ENCODE results near the gene PAGR1. TPM values are rescaled to one million over a fixed set of nuclear protein-coding genes. Genes with fewer than 3 reads are reported as not detected.
"Not testable (repeated sequence)": the region's sequence is repeated elsewhere in the genome, so short reads cannot be mapped to it uniquely, and the experiment has no call there.

Gene PAGR1
- total and polyA plus RNA-seq, 2 donors (not counting 1 experiment from before 2014, with no cell fraction given) = 17.8 to 28.4 TPM

GRCh38 chr16:29784901-29785500, 31.0 kb upstream of the PAGR1 start:
- 22% methylated on average over 33 of the region's 38 CpGs for WGBS (ENCODE audit: insufficient coverage)
- POLR2A ChIA-PET = interaction anchor here (0.6 kb wide), 1 partner anchor 39 kb away, joined by 3 read pairs; the partner anchor contains the start of gene C16orf54

GRCh38 chr16:29787155-29787554, 28.8 kb upstream of the PAGR1 start:
- H3K36me3 ChIP-seq (replicated peaks in 1 of 2; ENCODE audit: control extremely low read depth in 1 of 2, control insufficient read depth in 1 of 2, extremely low read depth in 1 of 2, insufficient read depth in 2 of 2, low read length in 1 of 2); H3K9ac ChIP-seq (ENCODE audit: low read length); H3K4me3 Mint-ChIP-seq; H3K27ac ChIP-seq (ENCODE audit: low read length in 2 of 2); ATAC-seq (ENCODE audit: low read depth); H3K9me3 ChIP-seq (ENCODE audit: control extremely low read depth in 1 of 3, control insufficient read depth in 2 of 3, insufficient read depth in 1 of 3, low read length in 2 of 3); H2AFZ ChIP-seq (ENCODE audit: insufficient read depth, low read depth, low read length, poor library complexity, severe bottlenecking); intact Hi-C loops (cut with micrococcal nuclease); H3K4me3 ChIP-seq (ENCODE audit: control extremely low read depth in 1 of 5, extremely low read depth in 1 of 5, insufficient read depth in 1 of 5, low read depth in 2 of 5, low read length in 4 of 5); H4K20me1 ChIP-seq (ENCODE audit: control insufficient read depth, insufficient read depth, low read length, poor library complexity, severe bottlenecking); H3K4me2 ChIP-seq (replicated peaks; ENCODE audit: low read depth, low read length, poor library complexity, severe bottlenecking); H3K27me3 ChIP-seq (replicated peaks in 1 of 4; ENCODE audit: control extremely low read depth in 1 of 4, control insufficient read depth in 3 of 4, insufficient read depth in 4 of 4, low read length in 3 of 4); H3K27ac Mint-ChIP-seq; DNase-seq; H3K27me3 Mint-ChIP-seq; H3K9me3 Mint-ChIP-seq (ENCODE audit: insufficient read depth): not testable (repeated sequence)
- H3K4me1 Mint-ChIP-seq = peaks cover 34% of the 10 kb centered on the region
- 84% methylated on average over 4 of the region's 4 CpGs for WGBS (ENCODE audit: insufficient coverage)
- ChIA-PET POLR2A (interaction anchor here (0.6 kb wide), 1 partner anchor 17 kb away, joined by 4 read pairs; no protein-coding TSS in a partner anchor), CTCF (interaction anchor here (0.9 to 3.1 kb wide), 5 partner anchors 29 to 87 kb away, joined by 3 to 20 read pairs (median 3); partner anchors contain the start of gene PAGR1)
- H3K79me2 ChIP-seq (ENCODE audit: control insufficient read depth, insufficient read depth, low read length) = peaks cover 16% of the 10 kb centered on the region
- H3K4me1 ChIP-seq (ENCODE audit: control insufficient read depth in 2 of 2, insufficient read depth in 2 of 2, low read length in 2 of 2) = peaks cover 25 to 38% of the 10 kb centered on the region in 2 donors

More at GRCh38 chr16:29784901-29785500, 31.0 kb upstream of the PAGR1 start:
- Mint-ChIP-seq H3K27ac (peak overlapping the region; percentile 50), H3K4me1 (peaks cover 15% of the 10 kb centered on the region), H3K9me3 (ENCODE audit: insufficient read depth) (no peaks in the 10 kb centered on the region), H3K4me3 (peak overlapping the region; percentile 81), H3K27me3 (no peaks in the 10 kb centered on the region)
- peak overlapping the region; percentile 76 for H3K4me2 ChIP-seq (replicated peaks; ENCODE audit: low read depth, low read length, poor library complexity, severe bottlenecking)
- TF ChIP-seq CTCF (IDR thresholded peaks at IDR 0.05) (peak; percentile 81), EZH2 (IDR thresholded peaks at IDR 0.05; ENCODE audit: borderline replicate concordance, insufficient read depth, low read depth, low read length, poor library complexity, severe bottlenecking) (no peak)
- H3K4me3 ChIP-seq (ENCODE audit: control extremely low read depth in 1 of 5, extremely low read depth in 1 of 5, insufficient read depth in 1 of 5, low read depth in 2 of 5, low read length in 4 of 5) = peak overlapping the region in 4 of 5 experiments; percentile 4 to 49 (median 25)
- H3K4me1 ChIP-seq (ENCODE audit: control insufficient read depth in 2 of 2, insufficient read depth in 2 of 2, low read length in 2 of 2) = peaks cover 13 to 23% of the 10 kb centered on the region in 2 donors
- H3K9me3 ChIP-seq (ENCODE audit: control extremely low read depth in 1 of 3, control insufficient read depth in 2 of 3, insufficient read depth in 1 of 3, low read length in 2 of 3) = no peaks in the 10 kb centered on the region
- no peaks in the 10 kb centered on the region for H4K20me1 ChIP-seq (ENCODE audit: control insufficient read depth, insufficient read depth, low read length, poor library complexity, severe bottlenecking)
- H3K79me2 ChIP-seq (ENCODE audit: control insufficient read depth, insufficient read depth, low read length) = no peaks in the 10 kb centered on the region
- peak overlapping the region; percentile 42 for H3K9ac ChIP-seq (ENCODE audit: low read length)
- H2AFZ ChIP-seq (ENCODE audit: insufficient read depth, low read depth, low read length, poor library complexity, severe bottlenecking) = peak overlapping the region; percentile 67
- H3K27ac ChIP-seq (ENCODE audit: low read length in 2 of 2) = no peak overlapping the region
- intact Hi-C loops (cut with micrococcal nuclease) = no loop called here
- DNase-seq (peak; percentile 78), ATAC-seq (ENCODE audit: low read depth) (peak; percentile 95)
- no peaks in the 10 kb centered on the region for H3K27me3 ChIP-seq (replicated peaks in 1 of 4; ENCODE audit: control extremely low read depth in 1 of 4, control insufficient read depth in 3 of 4, insufficient read depth in 4 of 4, low read length in 3 of 4)
- CTCF ChIA-PET = interaction anchor here (0.7 to 3.1 kb wide), 29 partner anchors 9 to 247 kb away, joined by 3 to 24 read pairs (median 5); partner anchors contain the start of genes C16orf54 and PAGR1
- no peaks in the 10 kb centered on the region for H3K36me3 ChIP-seq (replicated peaks in 1 of 2; ENCODE audit: control extremely low read depth in 1 of 2, control insufficient read depth in 1 of 2, extremely low read depth in 1 of 2, insufficient read depth in 2 of 2, low read length in 1 of 2)
